Measurements from ENCODE around the gene KRT72. TPM values are rescaled to one million over a fixed set of nuclear protein-coding genes. Genes with fewer than 3 reads are reported as not detected.

KRT72 gene
- not detected in 2 replicates for total RNA-seq

DNA sequence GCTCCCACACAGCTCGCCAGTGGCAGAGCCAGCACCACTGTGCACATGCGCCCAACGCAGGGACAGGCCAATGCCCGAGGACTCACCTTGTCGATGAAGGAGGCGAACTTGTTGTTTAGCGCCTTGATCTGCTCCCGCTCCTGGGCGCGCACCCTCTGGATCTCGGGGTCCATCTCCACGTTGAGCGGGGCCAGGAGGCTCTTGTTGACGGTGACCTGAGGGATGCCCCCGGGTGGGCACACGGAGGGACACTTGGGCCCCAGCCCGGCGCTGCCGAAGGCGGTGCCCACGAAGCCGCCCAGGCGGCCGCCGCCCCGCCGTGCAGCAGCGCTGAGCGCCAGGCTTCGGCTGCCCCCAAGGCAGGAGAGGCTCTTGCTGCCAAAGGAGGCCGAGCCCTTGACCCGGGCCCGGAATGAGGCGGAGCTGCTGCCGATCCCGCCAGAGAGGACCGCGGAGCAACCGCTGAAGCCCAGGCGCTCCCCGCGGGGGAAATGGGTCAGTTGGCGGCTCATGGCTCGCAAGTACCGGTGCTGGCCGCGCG, at the start of gene KRT72:
KRT72 (minus strand) TSS at position 523 of the 541 bp plus-strand sequence; CDS start at position 512, 11 bp downstream.

DNA sequence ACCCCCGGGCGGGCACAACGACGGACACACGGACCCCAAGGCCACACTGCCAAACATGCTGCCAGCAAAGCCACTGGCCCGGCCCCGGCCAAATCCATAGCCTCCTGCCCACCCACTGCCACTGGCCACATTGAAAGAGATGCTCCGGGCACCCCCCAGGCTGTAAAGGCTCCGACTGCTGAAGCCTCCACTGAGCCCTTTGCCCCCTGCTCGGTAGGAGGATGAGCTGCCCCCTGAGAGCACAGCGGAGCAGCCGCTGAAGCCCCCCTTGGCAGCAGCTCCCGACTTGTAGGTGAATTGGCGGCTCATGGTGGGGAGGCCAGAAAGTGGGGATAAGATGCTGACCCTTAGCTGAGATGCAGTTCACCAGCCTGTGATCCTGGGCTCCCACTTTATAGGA, 17.0 kb upstream of the KRT72 start, which contains the start of gene KRT73:
KRT73 (minus strand) TSS at position 344 of the 400 bp plus-strand sequence; CDS start at position 309, 35 bp downstream.

DNA sequence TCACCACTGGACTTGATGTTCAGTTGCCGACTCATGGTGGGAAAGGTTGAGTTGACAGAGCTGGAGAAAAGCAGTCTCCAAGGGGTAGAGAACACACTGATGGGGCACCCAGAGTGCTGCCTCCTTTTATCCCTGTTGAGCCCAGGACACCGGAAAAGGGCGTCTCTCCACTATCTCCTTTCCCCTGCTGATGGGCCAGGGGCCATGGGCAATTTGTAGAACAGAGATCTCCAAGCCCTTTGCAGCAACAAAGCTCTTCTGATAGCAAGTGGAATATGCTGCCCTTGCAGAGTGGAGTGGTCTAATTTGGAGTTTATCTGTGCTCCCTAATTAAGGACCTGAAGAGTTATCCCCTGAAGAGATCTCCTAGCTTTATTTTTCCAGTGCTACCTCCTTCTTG, 27.5 kb downstream of the KRT72 start, which contains the start of gene KRT74:
KRT74 (minus strand) TSS at position 101 of the 400 bp plus-strand sequence; CDS start at position 35, 66 bp downstream.

DNA sequence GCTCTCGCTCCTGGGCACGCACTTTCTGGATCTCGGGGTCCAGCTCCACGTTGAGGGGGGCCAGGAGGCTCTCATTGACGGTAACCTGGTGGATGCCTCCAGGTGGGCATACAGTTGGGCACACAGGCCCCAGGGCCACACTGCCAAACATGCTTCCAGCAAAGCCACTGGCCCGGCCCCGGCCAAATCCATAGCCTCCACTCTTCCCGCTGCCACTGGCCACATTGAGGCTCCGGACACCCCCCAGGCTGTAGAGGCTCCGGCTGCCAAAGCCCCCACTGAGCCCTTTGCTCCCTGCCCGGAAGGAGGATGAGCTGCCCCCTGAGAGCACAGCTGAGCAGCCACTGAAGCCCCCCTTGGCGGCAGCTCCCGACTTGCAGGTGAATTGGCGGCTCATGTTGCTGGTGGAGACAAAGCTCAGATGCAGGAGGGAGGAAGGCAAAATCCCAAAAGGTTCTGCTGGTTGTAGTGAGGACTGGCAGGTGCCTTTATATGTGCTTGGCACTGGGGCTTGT, 48.5 kb downstream of the KRT72 start, which contains the start of gene KRT71:
KRT71 (minus strand) TSS at position 465 of the 515 bp plus-strand sequence; CDS start at position 397, 68 bp downstream.

Other genes with a start within 250 kb of the KRT72 start
- gene KRT85, start 234.0 kb downstream of the KRT72 start, total RNA-seq: not detected in 2 replicates
- not detected in 2 replicates for gene KRT84, start 215.8 kb downstream of the KRT72 start, total RNA-seq
- gene KRT82, start 195.1 kb downstream of the KRT72 start, total RNA-seq: not detected in 2 replicates
- gene KRT75, start 167.1 kb downstream of the KRT72 start, total RNA-seq: not detected in 2 replicates
- gene KRT6B, start 149.3 kb downstream of the KRT72 start, total RNA-seq: not detected in 2 replicates
- not detected in 2 replicates for gene KRT6C, start 127.7 kb downstream of the KRT72 start, total RNA-seq
- gene KRT6A, start 108.2 kb downstream of the KRT72 start, total RNA-seq: not detected in 2 replicates
- not detected in 2 replicates for gene KRT5, start 81.1 kb downstream of the KRT72 start, total RNA-seq
- not detected in 2 replicates for gene KRT71, start 48.3 kb downstream of the KRT72 start, total RNA-seq
- not detected in 2 replicates for gene KRT74, start 27.6 kb downstream of the KRT72 start, total RNA-seq
- gene KRT73, start 17.1 kb upstream of the KRT72 start, total RNA-seq: not detected in 2 replicates
- not detected in 2 replicates for gene KRT2, start 50.7 kb upstream of the KRT72 start, total RNA-seq
- gene KRT1, start 78.9 kb upstream of the KRT72 start, total RNA-seq: not detected in 2 replicates
- gene KRT77, start 102.1 kb upstream of the KRT72 start, total RNA-seq: not detected in 2 replicates
- gene KRT76, start 175.9 kb upstream of the KRT72 start, total RNA-seq: not detected in 2 replicates
- not detected in 2 replicates for gene KRT3, start 194.7 kb upstream of the KRT72 start, total RNA-seq
- gene KRT4, start 212.7 kb upstream of the KRT72 start, total RNA-seq: not detected in 2 replicates
- not detected in 2 replicates for gene KRT79, start 232.8 kb upstream of the KRT72 start, total RNA-seq
- not detected in 2 replicates for gene KRT78, start 247.5 kb upstream of the KRT72 start, total RNA-seq